ENCODE data around the gene NDFIP1.

The NDFIP1 gene

GRCh38 chr5:142095035-142095434 lies 13.5 kb upstream of the NDFIP1 start:
- DNase-seq: no peak

GRCh38 chr5:142095651-142096330 lies 12.8 kb upstream of the NDFIP1 start:
- DNase-seq: no peak

- no peak for DNase-seq
Measured at GRCh38 chr5:142096382-142096781, 12.2 kb upstream of the NDFIP1 start.

- no peak for DNase-seq
Measured at GRCh38 chr5:142097681-142098080, 10.9 kb upstream of the NDFIP1 start.

- DNase-seq: no peak
Measured at GRCh38 chr5:142098275-142098674, 10.3 kb upstream of the NDFIP1 start.

- no peak for DNase-seq
Measured at GRCh38 chr5:142098931-142099330, 9.6 kb upstream of the NDFIP1 start.

GRCh38 chr5:142100307-142100706 lies 8.3 kb upstream of the NDFIP1 start:
- DNase-seq: no peak

- no peak for DNase-seq
Measured at GRCh38 chr5:142102980-142103740, 5.4 kb upstream of the NDFIP1 start.

GRCh38 chr5:142104491-142104890 lies 4.1 kb upstream of the NDFIP1 start:
- DNase-seq: no peak

GRCh38 chr5:142106061-142106460 lies 2.5 kb upstream of the NDFIP1 start:
- no peak for DNase-seq

GRCh38 chr5:142107036-142107735 lies 1.4 kb upstream of the NDFIP1 start:
- DNase-seq: no peak

GRCh38 chr5:142107736-142108431 lies 695 bp upstream of the NDFIP1 start:
- no peak for DNase-seq

- no peak for DNase-seq
Measured at GRCh38 chr5:142109331-142110045, 909 bp downstream of the NDFIP1 start.

GRCh38 chr5:142110046-142110531 lies 1.5 kb downstream of the NDFIP1 start:
- DNase-seq: no peak

GRCh38 chr5:142110988-142111687 lies 2.6 kb downstream of the NDFIP1 start:
- no peak for DNase-seq

- no peak for DNase-seq
Measured at GRCh38 chr5:142114687-142115086, 6.1 kb downstream of the NDFIP1 start.

GRCh38 chr5:142115937-142116614 lies 7.5 kb downstream of the NDFIP1 start:
- no peak for DNase-seq

- DNase-seq: no peak
Measured at GRCh38 chr5:142117579-142118151, 9.1 kb downstream of the NDFIP1 start.

- no peak for DNase-seq
Measured at GRCh38 chr5:142118155-142118686, 9.6 kb downstream of the NDFIP1 start.

GRCh38 chr5:142119051-142119625 lies 10.6 kb downstream of the NDFIP1 start:
- no peak for DNase-seq

All from GOT3 (cell line).